ENCODE measurements around the gene CADPS.

CADPS gene

GRCh38 chr3:62433396-62433795, 441.8 kb downstream of the CADPS start:
- peak; percentile 85 for DNase-seq (ENCODE audit: low spot score)

- DNase-seq (ENCODE audit: low spot score), result peak; percentile 53
These were observed 454.0 kb downstream of the CADPS start for GRCh38 chr3:62421207-62421606.

GRCh38 chr3:62416144-62416543, 459.1 kb downstream of the CADPS start:
- no peak for DNase-seq (ENCODE audit: low spot score)

GRCh38 chr3:62415312-62415801, 459.9 kb downstream of the CADPS start:
- no peak for DNase-seq (ENCODE audit: low spot score)

GRCh38 chr3:62414786-62415185, 460.4 kb downstream of the CADPS start:
- DNase-seq (ENCODE audit: low spot score), result no peak

GRCh38 chr3:62413687-62414086, 461.5 kb downstream of the CADPS start:
- no peak for DNase-seq (ENCODE audit: low spot score)

DNA sequence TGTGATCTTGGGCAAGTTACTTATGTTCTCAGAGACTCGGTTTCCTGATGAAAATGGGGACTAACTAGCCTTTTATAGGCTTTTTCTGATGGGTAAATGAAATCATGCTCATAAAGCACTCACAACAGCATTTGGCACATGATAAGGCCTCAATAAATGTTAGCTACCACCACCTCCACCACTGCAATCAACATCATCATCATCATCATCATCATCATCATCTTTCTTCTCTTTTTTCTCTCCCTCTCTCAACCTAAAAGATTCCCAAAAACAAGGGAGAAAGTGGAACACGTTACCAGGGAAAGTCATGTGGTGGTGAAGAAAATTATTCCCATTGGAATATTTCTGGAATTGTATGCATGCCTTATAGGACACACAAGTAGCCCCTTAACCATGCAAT, 468.3 kb downstream of the CADPS start:
- no peak for DNase-seq (ENCODE audit: low spot score)

- DNase-seq (ENCODE audit: low spot score), result no peak
These were observed 469.6 kb downstream of the CADPS start for GRCh38 chr3:62405566-62405965.

- no peak for DNase-seq (ENCODE audit: low spot score)
These were observed 470.1 kb downstream of the CADPS start for GRCh38 chr3:62405135-62405534.

DNA sequence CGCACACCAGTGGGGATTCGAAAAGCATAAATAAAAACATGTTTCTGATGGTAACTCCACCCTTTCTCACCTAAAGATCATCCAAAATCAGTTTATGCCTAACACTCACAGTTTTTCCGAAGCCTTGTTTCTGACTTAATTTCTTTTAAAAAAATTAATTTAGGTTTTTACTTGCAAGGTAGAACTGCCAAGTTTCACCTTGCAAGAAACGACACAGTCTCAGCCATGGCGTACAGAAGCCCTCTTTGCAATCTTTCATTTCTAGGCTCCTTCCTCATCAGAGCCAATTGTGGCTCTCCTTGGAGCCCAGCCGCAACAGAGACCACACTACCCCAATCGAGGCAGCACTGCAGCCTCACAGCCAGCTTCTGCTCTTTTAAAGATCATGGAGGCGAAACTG, 470.9 kb downstream of the CADPS start:
- DNase-seq (ENCODE audit: low spot score), result no peak

GRCh38 chr3:62403765-62404164, 471.5 kb downstream of the CADPS start:
- no peak for DNase-seq (ENCODE audit: low spot score)

DNA sequence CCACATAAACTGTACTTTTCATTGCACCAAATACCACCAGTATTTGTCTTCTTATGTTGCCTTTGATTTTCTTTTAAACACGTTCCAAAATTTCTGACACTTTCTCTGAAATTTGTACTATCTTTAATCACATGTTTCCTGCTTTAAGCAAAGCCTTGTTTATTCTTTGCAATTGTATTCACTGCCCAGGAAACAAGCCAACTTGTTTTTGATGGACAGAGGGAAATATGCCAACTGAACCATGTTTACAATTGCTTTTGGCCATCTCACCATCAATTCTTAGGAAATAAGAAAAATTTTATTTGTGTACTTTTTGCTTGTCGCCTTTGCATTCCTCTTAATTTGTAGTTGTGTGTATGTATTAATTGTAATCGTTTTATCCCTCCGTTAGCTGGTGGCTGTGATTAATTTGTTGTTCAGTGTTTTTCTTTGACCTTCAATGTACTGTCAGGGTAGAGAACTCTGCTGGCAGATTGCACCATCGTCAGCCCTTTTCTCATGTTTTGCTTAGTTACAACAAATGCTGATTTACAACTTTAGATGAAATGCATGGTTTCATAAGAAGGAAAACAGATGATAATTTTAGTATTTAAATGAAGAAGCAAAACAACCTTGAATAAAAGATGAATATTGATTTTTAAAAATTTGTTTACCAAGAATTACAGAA, 482.5 kb downstream of the CADPS start:
- DNase-seq (ENCODE audit: low spot score), result no peak

DNA sequence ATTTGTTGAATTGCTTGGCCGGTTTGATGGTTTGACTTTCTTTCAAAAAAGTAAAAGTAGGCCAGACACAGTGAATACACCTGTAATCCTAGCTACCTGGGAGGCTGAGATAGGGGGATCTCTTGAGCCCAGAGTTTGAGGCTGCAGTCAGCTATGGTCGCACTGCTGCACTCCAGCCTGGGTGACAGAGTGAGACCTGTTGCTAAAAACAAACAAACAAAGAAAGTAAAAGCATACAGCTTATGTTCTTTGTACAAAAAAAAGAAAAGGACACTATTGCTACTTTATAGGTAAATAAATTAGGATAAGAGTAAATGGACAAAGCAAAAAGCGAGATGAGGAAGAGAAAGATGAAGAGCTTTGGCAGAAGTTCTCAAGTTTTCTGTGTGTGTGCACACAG, 488.0 kb downstream of the CADPS start:
- DNase-seq (ENCODE audit: low spot score), result no peak

DNA sequence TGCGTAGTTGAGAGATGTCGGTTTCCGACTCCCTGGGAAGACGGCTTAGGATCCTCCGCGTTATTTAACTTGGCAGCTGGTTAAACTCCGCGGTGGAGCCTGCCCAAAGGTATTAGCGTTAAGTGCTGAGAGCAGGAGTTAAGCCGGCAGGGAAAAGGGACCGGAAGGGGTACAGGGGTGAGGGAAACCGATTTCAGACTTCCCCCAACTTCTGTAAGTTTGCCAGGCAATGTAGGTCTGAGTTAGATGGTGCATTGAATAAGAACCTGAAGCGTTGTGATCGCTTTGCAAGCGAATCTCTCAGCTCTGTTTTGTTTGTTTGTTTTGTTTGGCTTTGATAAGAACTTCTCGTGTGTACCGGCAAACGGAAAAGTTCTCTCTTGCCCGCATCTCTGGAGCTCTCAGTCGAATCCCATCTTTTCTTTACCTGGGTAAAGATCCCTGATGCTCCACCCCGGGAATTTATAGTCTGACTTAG, 495.9 kb downstream of the CADPS start:
- peak; percentile 76 for DNase-seq (ENCODE audit: low spot score)

DNA sequence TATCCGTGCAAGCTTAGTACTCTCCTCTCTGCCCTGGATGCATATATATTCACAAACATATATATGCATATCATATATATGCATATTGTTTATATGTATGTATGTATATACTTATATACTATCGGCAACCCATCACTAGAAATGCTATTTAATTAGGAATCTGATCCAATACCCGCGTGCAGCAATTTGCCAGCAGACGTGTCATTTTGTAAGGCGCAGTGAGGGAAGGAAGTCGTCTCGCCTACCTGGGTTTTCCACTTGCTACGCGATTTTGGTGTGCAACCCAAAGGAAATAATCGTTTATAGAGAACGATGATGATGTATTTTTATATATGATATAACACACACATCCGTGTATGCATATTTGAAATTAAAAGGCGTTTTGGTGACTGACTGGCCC, 496.3 kb downstream of the CADPS start:
- no peak for DNase-seq (ENCODE audit: low spot score)

DNA sequence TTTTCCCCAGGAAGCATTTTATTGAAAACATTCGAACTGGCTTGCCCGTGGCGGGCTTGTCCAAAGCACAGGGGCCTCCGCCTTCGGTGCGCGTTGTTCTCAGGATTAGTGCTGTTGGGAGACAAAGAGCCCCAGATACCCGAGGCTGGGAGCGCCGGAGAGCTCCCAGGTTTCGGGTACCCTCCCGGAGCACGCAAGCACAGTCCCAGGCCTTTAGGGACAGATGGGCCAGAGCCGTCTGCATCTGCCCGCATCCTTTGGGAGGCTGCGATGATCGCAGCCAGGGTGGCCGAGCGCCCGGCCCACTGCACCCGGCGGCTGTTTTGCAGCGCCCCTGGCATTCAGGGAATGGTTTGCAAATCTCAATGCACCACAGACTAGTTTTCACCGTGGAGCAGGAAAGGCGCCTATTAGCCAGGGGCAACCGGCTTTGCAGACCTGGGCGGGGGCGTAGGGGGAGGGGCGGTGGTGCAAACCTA, 496.9 kb downstream of the CADPS start:
- DNase-seq (ENCODE audit: low spot score), result no peak

DNA sequence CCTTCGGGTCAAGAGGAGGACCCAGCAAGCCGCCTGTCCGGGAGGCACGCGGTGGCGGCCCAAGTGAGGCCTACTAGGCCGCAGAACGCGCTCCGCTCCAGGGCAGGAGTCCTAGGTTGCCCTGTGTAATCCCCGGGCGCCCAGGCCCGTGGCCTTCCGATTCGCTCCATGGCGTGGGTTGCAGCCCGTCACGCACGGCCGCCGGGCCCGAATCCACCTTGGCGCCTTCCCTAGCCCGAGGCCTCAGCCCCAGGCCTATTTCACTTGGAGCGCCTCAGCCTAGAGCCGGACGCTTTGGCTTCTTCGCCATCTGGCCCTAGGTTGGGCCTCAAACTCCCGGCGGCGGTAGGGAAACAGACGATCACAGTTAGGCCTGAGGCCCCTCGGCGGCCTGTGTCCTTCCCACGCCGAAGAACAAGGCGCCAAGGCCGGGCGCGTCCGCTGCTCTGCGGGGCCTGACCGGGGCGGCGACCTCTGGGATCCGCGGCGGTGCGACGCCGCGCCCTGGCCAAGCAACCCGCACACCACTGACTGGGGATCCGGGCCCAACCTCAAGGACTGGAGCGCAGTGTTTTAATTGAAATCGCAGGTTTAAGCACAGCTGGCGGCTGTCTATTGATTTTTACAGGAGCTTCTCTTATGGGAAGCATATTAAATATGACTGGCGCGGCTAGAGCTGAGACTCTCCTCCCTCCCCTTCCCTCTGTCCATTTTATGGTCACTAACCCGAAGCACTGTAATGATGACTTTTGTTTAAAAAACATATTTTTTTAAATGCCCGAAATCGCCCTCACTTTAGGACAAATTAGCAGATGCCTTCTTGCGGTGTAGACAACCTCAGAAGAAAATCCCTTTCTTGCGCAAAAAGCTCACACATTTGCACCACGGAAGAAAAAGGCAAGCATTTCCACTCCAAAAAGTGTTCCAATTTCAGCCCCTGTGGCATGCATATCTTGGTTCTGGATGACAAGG, 498.0 kb downstream of the CADPS start:
- no peak for DNase-seq (ENCODE audit: low spot score)

GRCh38 chr3:62376454-62376720, 498.8 kb downstream of the CADPS start:
- DNase-seq (ENCODE audit: low spot score), result no peak

DNA sequence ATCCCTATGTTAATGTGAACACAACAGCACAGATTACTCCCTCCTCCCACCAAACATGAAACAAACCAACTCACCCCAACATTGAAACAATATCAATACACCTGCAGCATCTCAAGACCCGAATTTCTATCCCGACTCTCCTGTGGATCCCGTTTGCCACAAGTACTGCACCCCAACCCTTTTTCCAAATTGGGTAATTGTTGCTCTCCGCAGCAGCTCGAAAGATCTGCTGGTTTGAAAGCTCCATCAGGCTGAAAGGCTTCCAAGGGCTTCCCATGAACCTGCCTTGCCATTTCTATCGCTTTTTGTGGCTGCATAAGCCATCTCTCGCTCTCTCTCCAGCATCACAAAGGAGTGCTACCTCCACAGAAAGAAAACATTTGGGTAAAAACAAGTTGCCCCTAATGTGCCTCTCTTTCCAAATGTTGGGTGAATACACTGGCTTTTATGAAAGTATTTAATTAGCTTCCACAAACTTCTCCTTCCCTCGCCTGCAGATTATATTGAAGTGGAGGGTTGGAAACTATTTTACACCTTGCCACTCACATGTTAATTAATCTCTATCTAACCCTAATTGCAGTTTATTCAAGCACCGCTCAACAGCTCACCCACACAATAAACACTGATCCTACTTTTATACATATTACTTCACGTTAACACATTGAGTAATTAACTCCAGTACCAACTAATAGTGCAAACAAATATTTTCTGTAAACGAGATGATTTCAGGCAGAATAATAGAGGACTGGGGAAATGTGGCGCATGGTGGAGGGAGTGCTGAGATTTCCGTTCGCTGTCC, 499.4 kb downstream of the CADPS start:
- no peak for DNase-seq (ENCODE audit: low spot score)

- DNase-seq (ENCODE audit: low spot score), result no peak
These were observed 500.6 kb downstream of the CADPS start for GRCh38 chr3:62374341-62375218.

GRCh38 chr3:62373714-62374333, 501.4 kb downstream of the CADPS start:
- DNase-seq (ENCODE audit: low spot score), result no peak

Data from D341Med (cell line).